Kasumi-1 (cell line): ENCODE data around the gene SULF2.
"Not testable (repeated sequence)": the region's sequence is repeated elsewhere in the genome, so short reads cannot be mapped to it uniquely, and the experiment has no call there.

Experiments used
- DNase-seq, 2 experiments: peaks; one replicate each; lab custom pipeline; 2025; lab: John Stamatoyannopoulos, UW

Gene SULF2

GRCh38 chr20:47804972-47805371 is 19.7 kb upstream of the SULF2 start:
- DNase-seq: not testable (repeated sequence)

GRCh38 chr20:47804224-47804825 is 19.0 kb upstream of the SULF2 start:
- DNase-seq: not testable (repeated sequence)

- no peak for DNase-seq
Observed at GRCh38 chr20:47802975-47803374, 17.7 kb upstream of the SULF2 start.

GRCh38 chr20:47802226-47802920 is 17.1 kb upstream of the SULF2 start:
- no peak for DNase-seq

GRCh38 chr20:47801759-47802158 is 16.5 kb upstream of the SULF2 start:
- no peak for DNase-seq

GRCh38 chr20:47801079-47801478 is 15.8 kb upstream of the SULF2 start:
- DNase-seq: no peak

- DNase-seq: no peak
Observed at GRCh38 chr20:47800623-47801022, 15.3 kb upstream of the SULF2 start.

GRCh38 chr20:47799116-47799715 is 13.9 kb upstream of the SULF2 start:
- no peak for DNase-seq

- DNase-seq: no peak
Observed at GRCh38 chr20:47796971-47797370, 11.7 kb upstream of the SULF2 start.

GRCh38 chr20:47795214-47795907 is 10.1 kb upstream of the SULF2 start:
- DNase-seq: no peak

GRCh38 chr20:47794264-47794663 is 9.0 kb upstream of the SULF2 start:
- not testable (repeated sequence) for DNase-seq

- DNase-seq: no peak
Observed at GRCh38 chr20:47792021-47792618, 6.8 kb upstream of the SULF2 start.

GRCh38 chr20:47791084-47791599 is 5.9 kb upstream of the SULF2 start:
- DNase-seq: no peak

- no peak for DNase-seq
Observed at GRCh38 chr20:47790580-47790965, 5.3 kb upstream of the SULF2 start.

GRCh38 chr20:47789764-47790579 is 4.7 kb upstream of the SULF2 start:
- DNase-seq: no peak

GRCh38 chr20:47789081-47789763 is 3.9 kb upstream of the SULF2 start:
- no peak for DNase-seq

GRCh38 chr20:47788741-47789080 is 3.4 kb upstream of the SULF2 start:
- no peak for DNase-seq

- DNase-seq: no peak
Observed at GRCh38 chr20:47786765-47787107, 1.5 kb upstream of the SULF2 start.

GRCh38 chr20:47785854-47786764 is 828 bp upstream of the SULF2 start:
- DNase-seq: peak; percentile 15 to 23
